Activated CD4-positive, alpha-beta T cell treated with anti-CD3 and anti-CD28 coated beads, Interleukin-2, Interleukin-4, amounts not matched to agents 100 ng/mL and 50 ng/mL, durations not matched to agents 16 hours and 8 hours (primary cell): ENCODE results near the gene GRB7.
A peak's percentile ranks its signal among the peaks of the same experiment; 100 is the strongest.
"Not testable (repeated sequence)": the region's sequence is repeated elsewhere in the genome, so short reads cannot be mapped to it uniquely, and the experiment has no call there.

ENCODE experiments used
- DNase-seq: peaks from one replicate; pipeline ENCODE4 v3.0.0-alpha.2; 2020; ENCODE audit warnings: low spot score

GRB7 gene

DNA sequence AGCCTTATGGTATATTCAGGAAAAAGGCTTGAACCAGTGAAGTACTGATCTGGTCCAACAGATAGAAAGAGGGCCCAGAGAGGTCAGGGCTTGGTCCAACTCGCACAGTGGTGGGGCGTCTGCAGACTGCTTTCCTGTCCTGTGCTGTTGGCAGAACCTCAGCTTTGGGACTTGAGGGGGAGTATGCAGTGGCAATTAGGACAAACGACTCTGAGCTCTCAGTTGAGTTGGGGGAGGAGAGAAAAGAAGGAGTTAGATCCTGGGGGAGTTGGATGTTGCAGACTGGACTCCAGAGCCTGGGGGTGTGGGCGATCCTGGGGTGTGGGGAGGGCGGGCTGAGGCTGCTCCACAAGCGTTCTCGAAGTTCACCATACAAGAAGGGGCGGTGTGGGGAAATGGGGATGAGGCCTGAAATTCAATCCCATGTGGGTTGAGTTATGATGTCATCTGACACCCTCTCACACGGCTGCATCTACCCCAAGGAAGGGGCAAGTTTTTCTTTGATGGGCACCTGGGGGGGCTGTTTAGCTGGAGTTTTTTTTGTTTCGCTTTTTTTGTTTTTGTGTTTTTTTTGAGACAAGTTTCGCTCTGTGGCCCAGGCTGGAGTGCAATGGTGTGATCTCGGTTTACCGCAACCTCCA is 14.6 kb downstream of the GRB7 start:
- DNase-seq = no peak

DNA sequence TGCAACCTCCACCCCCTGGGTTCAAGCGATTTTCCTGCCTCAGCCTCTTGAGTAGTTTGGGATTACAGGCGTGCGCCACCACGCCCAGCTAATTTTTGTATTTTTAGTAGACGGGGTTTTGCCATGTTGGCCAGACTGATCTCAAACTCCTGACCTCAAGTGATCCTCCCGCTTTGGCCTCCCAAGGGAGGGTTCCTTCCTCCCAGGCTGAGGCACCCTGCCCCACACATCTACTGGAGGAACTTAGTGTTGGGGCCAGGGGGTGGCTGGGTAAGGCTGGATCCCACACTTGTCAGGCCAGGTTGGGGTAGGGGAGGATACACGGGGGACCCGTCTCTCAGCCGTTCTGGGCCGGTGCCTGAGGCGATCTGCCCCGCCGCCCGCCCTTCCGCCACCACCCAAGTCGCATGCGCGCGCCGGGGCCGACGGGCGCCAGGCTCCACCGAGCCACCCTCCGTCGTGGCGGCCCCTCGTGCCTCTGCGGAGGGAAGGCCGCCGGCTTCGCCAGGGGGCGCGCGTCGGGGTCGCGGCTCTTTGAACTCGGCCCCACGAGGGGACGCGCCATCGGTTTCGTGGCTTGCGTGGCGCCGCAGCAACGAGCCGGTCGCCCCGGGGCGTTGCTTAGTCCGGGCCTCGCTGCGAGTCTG is 15.9 kb downstream of the GRB7 start:
- peak; percentile 46 for DNase-seq

DNA sequence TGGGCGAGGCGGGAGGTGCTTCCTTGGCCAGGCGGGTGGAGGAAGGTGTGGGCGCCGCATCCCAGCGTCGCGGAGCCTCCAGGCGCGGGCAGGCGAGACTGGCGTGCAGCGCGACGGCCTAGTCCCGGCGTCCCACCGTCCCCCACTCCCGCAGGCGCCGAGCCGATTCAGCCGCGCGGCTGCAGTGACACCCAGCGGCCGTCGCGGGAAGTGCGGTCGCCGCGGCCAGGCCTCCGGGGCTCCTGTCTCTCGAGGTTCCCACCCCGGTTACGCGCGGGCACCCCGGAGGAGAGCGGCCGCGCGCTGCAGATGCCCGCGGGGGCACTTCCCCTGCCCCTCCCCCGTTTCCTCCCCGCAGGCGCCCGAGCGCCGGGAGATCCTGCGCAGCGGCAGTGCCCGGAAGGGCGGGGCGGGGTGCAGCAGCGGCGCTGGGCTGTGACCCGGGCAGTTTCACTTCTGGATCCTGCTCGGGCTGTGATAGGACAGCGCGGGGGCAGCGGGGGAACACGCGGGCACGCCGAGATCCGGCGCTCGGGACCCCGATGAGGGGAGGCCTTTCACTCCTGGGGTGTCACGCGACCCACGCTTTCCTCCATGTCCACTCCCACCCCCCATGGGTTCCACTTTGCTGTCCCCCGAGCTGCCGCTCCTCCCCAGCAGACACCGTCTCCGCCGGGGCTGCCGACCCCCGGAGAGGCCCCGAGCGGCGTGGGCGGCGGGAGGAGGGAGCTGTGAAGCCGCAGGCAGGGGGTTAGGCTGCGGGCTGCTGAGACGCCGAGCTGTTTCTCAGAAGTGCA is 16.6 kb downstream of the GRB7 start:
- peak; percentile 97 for DNase-seq

DNA sequence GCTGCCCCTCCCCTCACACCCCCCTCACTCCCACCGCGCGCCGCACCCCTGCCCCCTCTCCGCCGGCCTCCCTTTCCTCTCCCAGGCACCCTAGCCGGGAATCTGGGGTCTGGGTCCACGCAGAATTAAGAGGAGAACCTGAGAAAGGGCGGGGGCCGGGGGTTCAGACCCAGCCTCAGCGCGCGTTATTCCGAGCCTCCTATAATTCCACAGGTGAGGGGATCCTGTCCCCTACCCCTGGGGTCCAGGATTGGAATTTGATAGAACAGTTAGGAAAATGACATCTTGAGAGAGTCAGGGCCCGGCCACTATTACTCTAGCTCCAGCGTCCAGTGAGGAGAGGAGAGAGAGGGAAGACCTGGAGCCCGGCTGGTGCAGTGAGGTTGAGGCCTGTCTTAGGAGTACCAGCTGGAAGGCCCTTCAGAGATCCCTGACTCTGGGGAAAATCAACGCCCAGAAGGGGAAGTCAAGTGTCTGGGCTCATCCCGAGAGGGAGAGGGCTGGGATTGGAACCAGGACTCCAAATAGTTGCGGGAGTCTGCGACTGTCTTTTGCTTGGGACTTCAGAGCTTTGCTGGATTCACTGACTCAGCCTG is 17.3 kb downstream of the GRB7 start:
- no peak for DNase-seq

DNA sequence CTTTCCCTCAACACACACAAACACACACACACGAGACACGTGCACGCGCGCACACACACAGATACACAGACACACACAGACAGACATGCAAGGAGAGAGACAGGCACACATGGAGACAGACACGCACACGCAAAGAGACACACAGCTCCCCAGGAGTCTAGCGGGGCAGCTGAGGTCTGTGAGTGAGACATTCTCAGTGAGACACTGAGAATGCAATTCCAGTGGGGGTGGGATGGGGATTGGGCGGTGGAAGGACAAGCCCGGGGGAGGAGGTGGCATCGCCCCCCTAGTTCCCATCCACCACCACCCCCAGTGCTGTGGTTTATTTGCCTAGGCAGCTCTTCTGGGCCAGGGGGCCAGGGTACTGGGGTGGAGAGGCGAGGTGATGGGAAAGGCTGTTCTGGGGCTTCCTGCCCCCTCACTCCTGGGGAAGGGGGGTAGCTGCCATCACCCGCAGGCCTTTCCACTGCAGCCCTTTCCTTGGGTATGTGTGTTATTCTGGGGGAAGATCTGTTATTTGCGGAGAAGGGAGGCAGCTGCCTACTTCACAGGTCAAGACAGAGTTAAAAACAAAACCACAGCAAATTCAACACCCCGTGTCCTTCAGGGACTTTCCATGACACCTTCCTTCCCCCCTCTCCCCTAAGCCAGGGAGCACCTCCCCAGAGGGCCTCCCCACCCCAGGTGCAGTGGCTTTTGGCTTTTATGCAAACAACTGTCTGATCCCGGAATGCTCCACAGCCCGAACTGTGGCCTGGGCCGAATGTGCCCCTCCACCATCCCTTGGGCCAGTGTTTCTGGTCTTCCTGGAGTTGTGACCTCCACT is 18.0 kb downstream of the GRB7 start:
- peak; percentile 34 for DNase-seq

DNA sequence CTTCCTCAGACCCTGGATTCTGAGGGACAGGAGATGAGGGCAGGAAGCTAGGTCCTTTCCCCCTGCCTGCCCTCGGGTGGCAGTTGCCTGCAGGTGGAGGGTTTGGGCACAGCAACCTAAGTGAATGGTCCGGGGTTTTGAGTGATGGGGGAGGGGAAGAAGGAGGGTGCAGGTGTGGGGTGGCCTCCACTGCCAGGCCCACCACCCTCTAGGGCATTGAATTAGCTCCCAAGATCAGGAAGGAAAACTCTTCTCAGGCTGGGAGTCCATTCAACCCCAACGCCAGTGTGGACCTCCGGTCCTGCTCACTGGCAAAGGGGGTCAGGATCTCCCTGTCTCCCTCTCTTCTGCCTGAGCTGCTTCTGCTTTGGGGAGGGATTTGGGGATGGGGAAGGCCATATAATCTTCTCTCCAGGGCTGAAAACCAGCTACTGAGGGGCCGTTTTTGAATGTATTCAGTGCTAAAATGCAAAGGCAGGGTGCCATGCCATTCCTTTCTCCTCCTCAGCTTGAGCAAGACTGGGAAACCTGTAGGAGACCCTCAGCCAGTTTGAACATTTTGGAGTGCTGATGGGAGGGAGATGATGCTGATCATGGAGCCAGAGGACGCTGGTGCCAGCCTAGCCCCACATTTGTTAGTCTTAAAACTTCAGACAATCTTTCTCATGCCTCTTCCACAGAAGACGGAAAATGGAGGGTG is 18.8 kb downstream of the GRB7 start:
- DNase-seq = no peak

DNA sequence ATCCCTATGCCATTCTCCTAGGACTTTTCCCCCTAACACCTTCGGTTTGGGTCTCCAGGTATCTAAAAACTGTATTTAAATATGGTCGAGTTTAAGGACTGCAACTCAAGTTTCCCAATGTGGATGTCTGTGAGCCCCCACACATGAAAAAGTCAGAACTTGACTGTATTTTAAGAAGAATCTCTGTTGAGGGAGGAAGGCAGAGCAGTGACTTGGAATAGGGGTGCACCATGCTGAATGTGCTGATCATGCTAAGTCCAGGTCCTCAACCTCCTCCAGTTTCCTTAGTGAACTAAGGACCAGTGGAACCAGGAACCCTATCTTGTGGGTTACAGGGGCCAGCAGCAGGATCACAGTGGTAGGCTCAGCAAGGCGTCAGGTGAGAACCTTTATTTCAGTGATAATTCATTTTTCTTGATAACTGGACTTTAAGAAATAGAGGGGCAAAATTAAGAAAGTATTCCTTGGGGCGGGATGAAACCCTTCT is 19.5 kb downstream of the GRB7 start:
- DNase-seq = no peak

DNA sequence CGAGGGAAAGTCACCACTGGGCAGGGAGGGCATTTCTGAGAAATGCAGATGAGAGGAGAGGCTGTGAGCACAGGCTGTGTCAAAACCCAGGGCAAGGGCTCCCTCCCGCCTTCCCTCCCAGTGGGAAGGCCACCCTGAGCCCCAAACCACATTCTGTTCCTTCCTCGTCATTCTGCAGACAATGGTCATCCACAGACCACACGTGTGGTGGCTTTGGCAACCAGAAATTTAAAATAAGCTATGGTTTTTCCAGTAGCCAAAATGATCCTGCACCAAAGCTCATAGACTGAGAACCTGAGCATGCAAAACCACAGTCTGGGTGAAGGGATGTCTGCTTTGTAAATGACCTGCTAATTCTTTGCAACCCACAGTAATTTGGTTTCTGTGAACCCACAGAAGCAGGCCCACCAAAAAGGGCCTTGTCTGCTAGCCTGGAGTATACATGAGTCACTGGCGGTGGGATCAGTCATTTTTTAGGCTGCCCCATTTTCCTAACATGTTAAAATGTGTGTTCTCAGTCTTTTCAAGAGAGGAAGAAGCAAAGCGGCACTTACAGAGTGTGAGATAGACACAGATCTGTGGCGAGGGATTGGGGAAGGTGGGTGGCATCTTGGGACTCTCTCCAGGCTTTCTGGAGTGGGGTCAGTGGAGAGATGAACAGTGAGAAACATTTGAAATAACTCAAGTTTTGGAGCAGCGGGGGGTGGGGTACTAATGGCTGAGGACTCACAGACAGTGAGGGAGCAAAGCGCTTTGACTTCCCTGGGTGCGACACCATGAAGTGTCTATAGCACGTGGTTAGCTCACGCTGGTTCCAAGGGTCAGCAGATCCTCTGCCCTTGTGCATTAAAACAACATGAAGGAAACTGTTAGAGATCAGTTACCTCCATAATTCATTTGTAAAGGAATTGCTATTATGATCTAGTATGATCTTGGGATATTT is 20.5 kb downstream of the GRB7 start:
- DNase-seq = peak; percentile 86

DNA sequence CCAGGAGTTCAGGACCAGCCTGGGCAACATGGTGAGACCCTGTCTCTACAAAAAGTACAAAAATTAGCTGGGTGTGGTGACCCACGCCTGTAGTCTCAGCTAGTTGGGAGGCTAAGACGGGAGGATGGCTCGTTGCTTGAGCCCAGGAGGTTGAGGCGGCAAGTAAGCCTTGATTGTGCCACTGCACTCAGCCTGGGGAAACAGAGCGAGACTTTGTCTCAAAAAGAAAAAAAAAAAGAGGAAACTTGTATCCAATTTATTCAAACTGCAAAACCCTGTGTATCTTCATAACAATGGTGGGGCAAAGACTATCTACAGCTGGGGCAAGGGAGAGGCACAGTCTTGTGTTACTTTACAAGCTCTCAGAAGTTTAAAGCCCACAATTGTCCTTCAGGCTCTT is 21.5 kb downstream of the GRB7 start:
- DNase-seq = no peak

DNA sequence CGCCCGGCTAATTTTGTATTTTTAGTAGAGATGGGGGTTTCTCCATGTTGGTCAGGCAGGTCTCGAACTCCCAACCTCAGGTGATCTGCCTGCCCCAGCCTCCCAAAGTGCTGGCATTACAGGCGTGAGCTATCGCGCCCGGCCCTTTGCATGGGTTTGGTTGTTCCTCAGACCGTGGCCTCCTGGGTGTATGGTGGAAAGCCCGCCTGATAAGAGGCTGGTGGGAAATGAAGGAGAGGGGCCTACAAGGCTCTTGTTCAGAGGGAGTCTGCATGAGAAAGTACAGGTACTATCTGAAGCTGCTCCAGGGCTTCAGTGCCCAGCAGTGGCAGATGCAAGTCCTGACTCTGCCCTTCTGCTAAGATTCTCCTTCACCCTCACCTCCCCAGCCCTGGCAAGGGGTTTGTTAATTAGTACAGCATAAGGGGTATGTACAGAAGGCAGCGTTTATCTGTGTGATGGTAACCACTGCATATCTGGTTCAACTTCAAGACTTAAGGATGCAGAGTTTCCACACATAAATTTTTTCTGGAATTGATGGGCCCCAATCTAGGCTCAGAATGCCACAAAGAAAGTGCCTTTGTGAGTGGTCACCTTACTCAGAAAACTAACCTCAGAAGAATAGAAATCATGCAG is 24.2 kb downstream of the GRB7 start:
- DNase-seq = no peak

DNA sequence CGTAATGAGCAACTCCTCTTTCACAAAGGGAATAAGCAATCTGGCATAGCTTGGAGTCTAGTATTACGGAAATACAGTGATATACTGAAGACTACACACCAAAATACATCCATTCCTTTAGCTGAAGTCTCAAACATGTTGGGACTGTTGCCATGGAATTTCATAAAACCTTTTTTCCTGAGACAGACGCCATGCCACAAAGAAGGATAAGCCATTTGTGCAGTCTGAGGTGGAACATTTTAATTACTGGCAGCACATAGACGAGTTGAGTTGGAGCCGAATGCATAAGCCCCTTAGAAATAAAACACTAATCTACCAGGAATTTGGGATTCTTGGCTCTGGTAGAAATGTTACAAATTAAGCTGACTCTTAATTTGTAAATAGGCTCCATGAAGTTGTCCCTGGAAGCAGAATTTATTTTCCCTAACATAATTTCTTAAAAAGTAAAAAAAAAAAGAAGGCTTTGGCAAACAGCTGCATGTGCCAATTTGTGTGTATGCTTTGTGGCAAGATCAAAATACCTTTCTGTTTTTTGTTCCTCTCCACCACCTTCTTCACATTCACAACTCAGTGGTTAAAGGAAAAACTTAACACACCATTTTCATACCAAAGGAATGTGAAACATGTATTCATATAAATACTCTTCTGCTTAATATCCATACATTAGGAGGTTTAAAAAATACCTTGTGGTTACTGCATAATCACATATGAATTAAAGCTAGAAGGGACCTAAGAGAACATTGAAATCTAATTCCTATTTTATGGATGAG is 25.5 kb downstream of the GRB7 start:
- no peak for DNase-seq

DNA sequence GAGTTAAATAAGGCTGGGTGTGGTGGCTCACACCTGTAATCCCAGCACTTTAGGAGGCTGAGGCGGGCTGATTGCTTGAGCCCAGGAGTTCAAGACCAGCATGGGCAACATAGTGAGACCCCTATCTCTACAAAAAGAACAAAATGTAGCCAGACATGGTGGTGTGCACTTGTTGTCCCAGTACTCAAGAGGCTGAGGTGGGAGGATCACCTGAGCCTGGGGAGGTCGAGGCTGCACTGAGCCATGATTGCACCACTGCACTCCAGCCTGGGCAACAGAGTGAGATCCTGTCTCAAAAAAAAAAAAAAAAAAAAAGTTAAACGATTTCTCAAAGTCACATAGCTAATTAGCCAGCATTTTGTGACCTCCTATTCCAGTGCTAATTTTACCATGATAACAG is 26.4 kb downstream of the GRB7 start:
- not testable (repeated sequence) for DNase-seq

DNA sequence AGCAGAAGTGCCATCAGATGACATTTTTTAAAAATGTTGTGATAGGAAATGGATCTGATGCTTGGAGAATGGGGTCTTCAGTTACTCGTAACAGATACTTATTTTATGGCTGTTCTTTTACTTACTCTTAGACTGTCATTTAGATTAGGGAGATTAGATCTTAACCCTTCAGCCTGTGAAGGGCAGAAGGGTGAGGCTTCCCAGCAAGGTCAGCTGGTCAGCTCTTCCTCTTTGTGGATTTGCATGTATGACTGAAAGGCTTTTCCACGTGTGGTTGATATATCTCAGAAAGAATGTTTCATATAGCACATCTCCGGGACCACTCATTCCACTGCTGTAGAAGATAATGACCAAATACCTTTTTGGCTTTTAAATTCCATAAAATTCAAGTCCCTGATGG is 27.4 kb downstream of the GRB7 start:
- DNase-seq = no peak

DNA sequence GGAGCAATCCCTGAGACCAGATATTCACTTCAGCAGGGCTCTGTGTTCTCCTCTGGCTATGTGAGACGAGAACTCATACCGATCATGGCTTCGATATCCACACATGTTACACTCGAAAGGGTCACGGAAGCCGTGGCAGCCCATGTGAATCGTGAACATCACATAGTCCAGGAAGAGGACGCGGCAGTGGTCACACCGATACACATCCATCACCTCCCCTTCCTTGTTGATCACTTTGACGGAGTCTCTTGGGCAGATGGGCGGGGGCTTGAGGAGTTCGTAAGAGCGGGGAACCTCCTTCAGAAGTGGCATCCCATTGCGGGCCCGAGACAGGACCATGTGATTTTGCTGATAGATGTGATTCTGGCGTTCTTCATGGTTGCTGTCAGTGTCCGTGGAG is 28.0 kb downstream of the GRB7 start:
- DNase-seq = no peak

DNA sequence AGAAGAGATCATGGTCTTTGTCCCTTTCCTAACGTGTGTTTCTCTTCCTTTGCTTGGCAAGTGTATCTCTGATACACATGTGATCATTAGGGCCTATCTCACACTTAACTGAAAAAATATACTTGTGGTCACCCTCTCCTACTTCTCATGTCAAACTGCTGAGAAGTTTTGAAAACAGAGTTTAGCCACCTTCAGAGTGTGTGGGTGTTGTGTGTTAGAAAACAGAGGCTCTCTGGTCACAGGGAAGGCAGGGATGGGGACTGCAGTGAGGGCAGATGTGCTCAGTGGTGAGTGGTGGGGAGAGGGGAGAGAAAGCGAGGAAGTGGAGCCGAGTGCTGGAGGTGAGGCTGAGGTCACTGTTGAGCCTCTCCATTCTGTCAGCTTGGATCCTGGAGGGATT is 29.4 kb downstream of the GRB7 start:
- peak; percentile 42 for DNase-seq

DNA sequence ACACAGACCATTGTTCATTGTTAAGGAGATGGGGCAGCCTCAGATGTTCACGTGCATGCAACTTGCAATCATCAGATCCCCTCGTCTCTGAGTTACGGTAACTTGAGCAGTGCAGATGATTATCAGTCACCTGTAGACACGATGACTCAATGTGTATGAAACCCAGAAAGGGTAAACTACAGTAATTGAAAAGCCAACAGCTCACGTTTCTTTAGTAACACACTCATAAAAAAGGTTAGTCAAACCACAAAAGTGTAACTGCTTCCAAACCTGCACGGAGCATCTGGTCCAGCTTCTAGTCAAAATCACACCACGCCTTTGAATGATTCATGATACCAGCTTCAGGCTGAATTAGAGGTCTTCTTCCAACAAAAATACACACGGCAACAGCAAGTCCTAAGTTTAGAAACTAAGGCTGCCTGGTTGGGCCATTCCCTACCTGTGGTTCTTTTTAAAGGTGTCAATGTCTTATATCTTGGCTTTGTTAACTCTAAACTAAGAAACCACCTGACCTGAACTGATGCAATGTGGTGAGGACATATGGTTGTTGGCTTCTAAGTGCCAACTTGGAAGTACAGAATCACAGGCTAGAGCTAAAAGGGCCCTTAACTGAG is 32.3 kb downstream of the GRB7 start:
- DNase-seq = peak; percentile 95

DNA sequence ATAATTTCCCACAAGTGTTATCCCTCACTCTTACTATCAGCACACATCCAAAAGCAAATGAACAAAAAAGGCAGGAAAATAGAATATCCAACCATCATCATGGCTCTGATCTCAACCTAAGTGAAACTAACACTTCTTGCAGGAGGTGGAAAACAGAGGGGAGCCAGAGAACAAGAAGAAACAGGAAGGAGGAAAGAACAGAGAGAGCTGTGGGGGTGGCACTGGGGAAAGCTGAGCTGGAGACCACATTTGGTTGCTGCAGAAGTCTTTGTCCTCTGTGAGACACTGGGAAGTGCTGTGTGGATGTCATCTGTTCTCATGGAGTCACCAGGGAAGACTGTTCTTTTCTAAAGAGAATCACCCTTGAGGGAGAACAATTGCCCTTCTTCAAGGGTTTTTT is 34.7 kb downstream of the GRB7 start:
- no peak for DNase-seq
